ENCODE data around the gene ENO4. TPM values are rescaled to one million over a fixed set of nuclear protein-coding genes. Genes with fewer than 3 reads are reported as not detected.

Gene ENO4, protein sequence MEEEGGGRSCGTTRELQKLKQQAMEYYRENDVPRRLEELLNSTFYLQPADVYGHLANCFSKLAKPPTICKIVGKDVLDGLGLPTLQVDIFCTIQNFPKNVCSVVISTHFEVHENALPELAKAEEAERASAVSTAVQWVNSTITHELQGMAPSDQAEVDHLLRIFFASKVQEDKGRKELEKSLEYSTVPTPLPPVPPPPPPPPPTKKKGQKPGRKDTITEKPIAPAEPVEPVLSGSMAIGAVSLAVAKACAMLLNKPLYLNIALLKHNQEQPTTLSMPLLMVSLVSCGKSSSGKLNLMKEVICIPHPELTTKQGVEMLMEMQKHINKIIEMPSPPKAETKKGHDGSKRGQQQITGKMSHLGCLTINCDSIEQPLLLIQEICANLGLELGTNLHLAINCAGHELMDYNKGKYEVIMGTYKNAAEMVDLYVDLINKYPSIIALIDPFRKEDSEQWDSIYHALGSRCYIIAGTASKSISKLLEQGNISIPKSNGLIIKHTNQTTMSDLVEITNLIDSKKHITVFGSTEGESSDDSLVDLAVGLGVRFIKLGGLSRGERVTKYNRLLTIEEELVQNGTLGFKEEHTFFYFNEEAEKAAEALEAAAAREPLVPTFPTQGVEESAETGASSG
- 0.17 TPM for polyA plus RNA-seq (2013, experiment 1 of 2)
- polyA plus RNA-seq (2013, experiment 2 of 2): 0.10 TPM

- H4K8ac ChIP-seq (ENCODE audit: low read depth, low read length): no peak within 1 kb of the TSS
- no peaks in the 10 kb centered on the region for H3K79me2 ChIP-seq (ENCODE audit: control insufficient read depth, insufficient read depth, low read length)
- peak within 1 kb of the TSS; percentile 21 for H3K4ac ChIP-seq (ENCODE audit: low read depth, low read length)
- peak within 1 kb of the TSS; percentile 80 for H3K4me3 ChIP-seq (ENCODE audit: low read length)
- peak within 1 kb of the TSS; percentile 64 for H3K18ac ChIP-seq (ENCODE audit: low read length)
- peaks cover 13% of the 10 kb centered on the region for H3K4me1 ChIP-seq (ENCODE audit: control insufficient read depth, low read depth, low read length)
- H3K27ac ChIP-seq (ENCODE audit: low read depth, low read length): peak within 1 kb of the TSS; percentile 63
- no peak within 1 kb of the TSS for H2BK120ac ChIP-seq (ENCODE audit: low read depth, low read length)
- H3K23ac ChIP-seq (ENCODE audit: low read length): peak within 1 kb of the TSS; percentile 29
- H4K5ac ChIP-seq (ENCODE audit: low read length): peak within 1 kb of the TSS; percentile 81
- no peaks in the 10 kb centered on the region for H3K79me1 ChIP-seq (ENCODE audit: low read length)
- no peak within 1 kb of the TSS for H2BK15ac ChIP-seq (replicated peaks; ENCODE audit: low read depth)
- H3K56ac ChIP-seq (ENCODE audit: low read length): peak within 1 kb of the TSS; percentile 92
- peak within 1 kb of the TSS; percentile 67 for H2BK5ac ChIP-seq (ENCODE audit: low read length)
- H3K9ac ChIP-seq (ENCODE audit: low read length): peak within 1 kb of the TSS; percentile 87
- WGBS (ENCODE audit: extremely low coverage, insufficient coverage, low lambda C conversion rate): no CpG with 5 or more reads among the region's 55 CpGs
- peak within 1 kb of the TSS; percentile 38 for H2AK5ac ChIP-seq (ENCODE audit: low read length)
- no peaks in the 10 kb centered on the region for H3K36me3 ChIP-seq (ENCODE audit: control insufficient read depth, insufficient read depth, low read length)
- peak within 1 kb of the TSS; percentile 95 for H3K4me2 ChIP-seq (ENCODE audit: low read length)
- H3K27me3 ChIP-seq (ENCODE audit: insufficient read depth, low read length, poor library complexity): no peaks in the 10 kb centered on the region
- peak; percentile 97 for DNase-seq
Observed at GRCh38 chr10:116849248-116850057, at the start of gene ENO4. Gene ENO4, plus strand, starts transcription at chr10:116849499. Its CDS starts 68 bp downstream, at chr10:116849567.

GRCh38 chr10:116800286-116800929 is 48.9 kb upstream of the ENO4 start:
- no peak overlapping the region for H3K27ac ChIP-seq (ENCODE audit: low read depth, low read length)
- no peak overlapping the region for H3K9ac ChIP-seq (ENCODE audit: low read length)
- H2BK15ac ChIP-seq (replicated peaks; ENCODE audit: low read depth): no peak overlapping the region
- no peak overlapping the region for H2AK5ac ChIP-seq (ENCODE audit: low read length)
- WGBS (ENCODE audit: extremely low coverage, insufficient coverage, low lambda C conversion rate): no CpG with 5 or more reads among the region's 9 CpGs
- no peak overlapping the region for H3K56ac ChIP-seq (ENCODE audit: low read length)
- H4K5ac ChIP-seq (ENCODE audit: low read length): no peak overlapping the region
- H2BK5ac ChIP-seq (ENCODE audit: low read length): no peak overlapping the region
- peak; percentile 27 for DNase-seq
- H3K79me2 ChIP-seq (ENCODE audit: control insufficient read depth, insufficient read depth, low read length): no peaks in the 10 kb centered on the region
- no peak overlapping the region for H4K8ac ChIP-seq (ENCODE audit: low read depth, low read length)
- no peak overlapping the region for H2BK120ac ChIP-seq (ENCODE audit: low read depth, low read length)
- no peaks in the 10 kb centered on the region for H3K79me1 ChIP-seq (ENCODE audit: low read length)
- no peak overlapping the region for H3K18ac ChIP-seq (ENCODE audit: low read length)
- H3K27me3 ChIP-seq (ENCODE audit: insufficient read depth, low read length, poor library complexity): no peaks in the 10 kb centered on the region
- H3K4me3 ChIP-seq (ENCODE audit: low read length): no peak overlapping the region
- no peak overlapping the region for H3K23ac ChIP-seq (ENCODE audit: low read length)
- no peaks in the 10 kb centered on the region for H3K36me3 ChIP-seq (ENCODE audit: control insufficient read depth, insufficient read depth, low read length)
- no peak overlapping the region for H3K4me2 ChIP-seq (ENCODE audit: low read length)
- H3K4me1 ChIP-seq (ENCODE audit: control insufficient read depth, low read depth, low read length): no peaks in the 10 kb centered on the region
- no peak overlapping the region for H3K4ac ChIP-seq (ENCODE audit: low read depth, low read length)

- H4K5ac ChIP-seq (ENCODE audit: low read length): no peak overlapping the region
- peak overlapping the region; percentile 30 for H4K8ac ChIP-seq (ENCODE audit: low read depth, low read length)
- no CpG with 5 or more reads among the region's 4 CpGs for WGBS (ENCODE audit: extremely low coverage, insufficient coverage, low lambda C conversion rate)
Observed at GRCh38 chr10:116801658-116802057, 47.6 kb upstream of the ENO4 start.

GRCh38 chr10:116802474-116802873 is 46.8 kb upstream of the ENO4 start:
- no peak overlapping the region for H4K5ac ChIP-seq (ENCODE audit: low read length)
- no peaks in the 10 kb centered on the region for H3K27me3 ChIP-seq (ENCODE audit: insufficient read depth, low read length, poor library complexity)
- H4K8ac ChIP-seq (ENCODE audit: low read depth, low read length): no peak overlapping the region
- no peak overlapping the region for H3K18ac ChIP-seq (ENCODE audit: low read length)
- DNase-seq: no peak
- H3K56ac ChIP-seq (ENCODE audit: low read length): no peak overlapping the region
- H3K9ac ChIP-seq (ENCODE audit: low read length): no peak overlapping the region
- H3K27ac ChIP-seq (ENCODE audit: low read depth, low read length): no peak overlapping the region
- no peak overlapping the region for H3K4me3 ChIP-seq (ENCODE audit: low read length)
- no peak overlapping the region for H3K23ac ChIP-seq (ENCODE audit: low read length)
- H2AK5ac ChIP-seq (ENCODE audit: low read length): no peak overlapping the region
- no peak overlapping the region for H2BK120ac ChIP-seq (ENCODE audit: low read depth, low read length)
- H3K4me1 ChIP-seq (ENCODE audit: control insufficient read depth, low read depth, low read length): no peaks in the 10 kb centered on the region
- no peak overlapping the region for H2BK15ac ChIP-seq (replicated peaks; ENCODE audit: low read depth)
- H3K4me2 ChIP-seq (ENCODE audit: low read length): no peak overlapping the region
- no peaks in the 10 kb centered on the region for H3K79me2 ChIP-seq (ENCODE audit: control insufficient read depth, insufficient read depth, low read length)
- H2BK5ac ChIP-seq (ENCODE audit: low read length): no peak overlapping the region
- whole genome bisulfite sequencing (ENCODE audit: extremely low coverage, insufficient coverage, low lambda C conversion rate): no CpG with 5 or more reads among the region's 6 CpGs
- no peaks in the 10 kb centered on the region for H3K79me1 ChIP-seq (ENCODE audit: low read length)
- H3K36me3 ChIP-seq (ENCODE audit: control insufficient read depth, insufficient read depth, low read length): no peaks in the 10 kb centered on the region
- no peak overlapping the region for H3K4ac ChIP-seq (ENCODE audit: low read depth, low read length)

More at GRCh38 chr10:116801658-116802057, 47.6 kb upstream of the ENO4 start:
- no peak overlapping the region for H3K27ac ChIP-seq (ENCODE audit: low read depth, low read length)
- H3K56ac ChIP-seq (ENCODE audit: low read length): no peak overlapping the region
- no peaks in the 10 kb centered on the region for H3K4me1 ChIP-seq (ENCODE audit: control insufficient read depth, low read depth, low read length)
- H3K9ac ChIP-seq (ENCODE audit: low read length): no peak overlapping the region
- no peaks in the 10 kb centered on the region for H3K79me1 ChIP-seq (ENCODE audit: low read length)
- H3K4me3 ChIP-seq (ENCODE audit: low read length): no peak overlapping the region
- H3K79me2 ChIP-seq (ENCODE audit: control insufficient read depth, insufficient read depth, low read length): no peaks in the 10 kb centered on the region
- H3K27me3 ChIP-seq (ENCODE audit: insufficient read depth, low read length, poor library complexity): no peaks in the 10 kb centered on the region
- H3K4me2 ChIP-seq (ENCODE audit: low read length): no peak overlapping the region
- H3K36me3 ChIP-seq (ENCODE audit: control insufficient read depth, insufficient read depth, low read length): no peaks in the 10 kb centered on the region
- no peak overlapping the region for H3K18ac ChIP-seq (ENCODE audit: low read length)
- H2BK120ac ChIP-seq (ENCODE audit: low read depth, low read length): no peak overlapping the region
- DNase-seq: no peak
- H3K23ac ChIP-seq (ENCODE audit: low read length): no peak overlapping the region
- no peak overlapping the region for H3K4ac ChIP-seq (ENCODE audit: low read depth, low read length)
- no peak overlapping the region for H2BK5ac ChIP-seq (ENCODE audit: low read length)
- no peak overlapping the region for H2BK15ac ChIP-seq (replicated peaks; ENCODE audit: low read depth)
- no peak overlapping the region for H2AK5ac ChIP-seq (ENCODE audit: low read length)

- no peak overlapping the region for H4K8ac ChIP-seq (ENCODE audit: low read depth, low read length)
- no peak overlapping the region for H3K56ac ChIP-seq (ENCODE audit: low read length)
- no peak overlapping the region for H2BK5ac ChIP-seq (ENCODE audit: low read length)
- H3K9ac ChIP-seq (ENCODE audit: low read length): no peak overlapping the region
- H4K5ac ChIP-seq (ENCODE audit: low read length): no peak overlapping the region
- no peak for DNase-seq
- H3K4me1 ChIP-seq (ENCODE audit: control insufficient read depth, low read depth, low read length): no peaks in the 10 kb centered on the region
- no peak overlapping the region for H2BK15ac ChIP-seq (replicated peaks; ENCODE audit: low read depth)
- H3K79me1 ChIP-seq (ENCODE audit: low read length): no peaks in the 10 kb centered on the region
- no peak overlapping the region for H3K4me3 ChIP-seq (ENCODE audit: low read length)
- WGBS (ENCODE audit: extremely low coverage, insufficient coverage, low lambda C conversion rate): no CpG with 5 or more reads among the region's 19 CpGs
- no peak overlapping the region for H3K18ac ChIP-seq (ENCODE audit: low read length)
- no peak overlapping the region for H3K4me2 ChIP-seq (ENCODE audit: low read length)
- H3K36me3 ChIP-seq (ENCODE audit: control insufficient read depth, insufficient read depth, low read length): no peaks in the 10 kb centered on the region
- H2AK5ac ChIP-seq (ENCODE audit: low read length): no peak overlapping the region
- H3K23ac ChIP-seq (ENCODE audit: low read length): no peak overlapping the region
- no peaks in the 10 kb centered on the region for H3K27me3 ChIP-seq (ENCODE audit: insufficient read depth, low read length, poor library complexity)
- no peak overlapping the region for H3K27ac ChIP-seq (ENCODE audit: low read depth, low read length)
- no peak overlapping the region for H2BK120ac ChIP-seq (ENCODE audit: low read depth, low read length)
- H3K79me2 ChIP-seq (ENCODE audit: control insufficient read depth, insufficient read depth, low read length): no peaks in the 10 kb centered on the region
- no peak overlapping the region for H3K4ac ChIP-seq (ENCODE audit: low read depth, low read length)
Observed at GRCh38 chr10:116802876-116803275, 46.4 kb upstream of the ENO4 start.
